ENCODE results near the gene EXOC3.

Gene EXOC3

DNA sequence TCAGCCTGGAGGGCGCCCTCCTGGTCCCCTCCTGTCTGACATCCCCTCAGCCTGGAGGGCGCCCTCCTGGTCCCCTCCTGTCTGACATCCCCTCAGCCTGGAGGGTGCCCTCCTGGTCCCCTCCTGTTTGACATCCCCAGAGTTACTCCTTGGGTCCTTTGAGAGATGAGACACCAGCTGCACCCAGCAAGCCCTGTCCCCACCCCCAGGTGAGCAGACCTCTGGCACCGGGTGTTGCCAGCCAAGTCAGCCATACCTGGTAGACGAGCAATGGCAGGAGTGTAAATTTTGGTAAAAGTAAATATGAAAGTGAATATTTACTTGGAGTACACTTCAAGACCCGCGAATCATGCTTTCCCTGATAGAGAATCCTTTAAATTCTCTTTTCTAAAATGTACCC is 25.4 kb downstream of the EXOC3 start:
- no peak overlapping the region for H3K4me3 Mint-ChIP-seq
- H3K9me3 Mint-ChIP-seq = no peaks in the 10 kb centered on the region
- TF ChIP-seq, protein P1, sequence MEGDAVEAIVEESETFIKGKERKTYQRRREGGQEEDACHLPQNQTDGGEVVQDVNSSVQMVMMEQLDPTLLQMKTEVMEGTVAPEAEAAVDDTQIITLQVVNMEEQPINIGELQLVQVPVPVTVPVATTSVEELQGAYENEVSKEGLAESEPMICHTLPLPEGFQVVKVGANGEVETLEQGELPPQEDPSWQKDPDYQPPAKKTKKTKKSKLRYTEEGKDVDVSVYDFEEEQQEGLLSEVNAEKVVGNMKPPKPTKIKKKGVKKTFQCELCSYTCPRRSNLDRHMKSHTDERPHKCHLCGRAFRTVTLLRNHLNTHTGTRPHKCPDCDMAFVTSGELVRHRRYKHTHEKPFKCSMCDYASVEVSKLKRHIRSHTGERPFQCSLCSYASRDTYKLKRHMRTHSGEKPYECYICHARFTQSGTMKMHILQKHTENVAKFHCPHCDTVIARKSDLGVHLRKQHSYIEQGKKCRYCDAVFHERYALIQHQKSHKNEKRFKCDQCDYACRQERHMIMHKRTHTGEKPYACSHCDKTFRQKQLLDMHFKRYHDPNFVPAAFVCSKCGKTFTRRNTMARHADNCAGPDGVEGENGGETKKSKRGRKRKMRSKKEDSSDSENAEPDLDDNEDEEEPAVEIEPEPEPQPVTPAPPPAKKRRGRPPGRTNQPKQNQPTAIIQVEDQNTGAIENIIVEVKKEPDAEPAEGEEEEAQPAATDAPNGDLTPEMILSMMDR (IDR thresholded peaks at IDR 0.05; ENCODE audit: unreplicated experiment in 3 of 3) = no peak
- H3K27me3 Mint-ChIP-seq (ENCODE audit: low read depth) = no peaks in the 10 kb centered on the region
- H3K27ac Mint-ChIP-seq = no peak overlapping the region
- H3K4me1 Mint-ChIP-seq = peaks cover 7% of the 10 kb centered on the region
- peaks cover 13% of the 10 kb centered on the region for H3K36me3 Mint-ChIP-seq (ENCODE audit: low read depth)

DNA sequence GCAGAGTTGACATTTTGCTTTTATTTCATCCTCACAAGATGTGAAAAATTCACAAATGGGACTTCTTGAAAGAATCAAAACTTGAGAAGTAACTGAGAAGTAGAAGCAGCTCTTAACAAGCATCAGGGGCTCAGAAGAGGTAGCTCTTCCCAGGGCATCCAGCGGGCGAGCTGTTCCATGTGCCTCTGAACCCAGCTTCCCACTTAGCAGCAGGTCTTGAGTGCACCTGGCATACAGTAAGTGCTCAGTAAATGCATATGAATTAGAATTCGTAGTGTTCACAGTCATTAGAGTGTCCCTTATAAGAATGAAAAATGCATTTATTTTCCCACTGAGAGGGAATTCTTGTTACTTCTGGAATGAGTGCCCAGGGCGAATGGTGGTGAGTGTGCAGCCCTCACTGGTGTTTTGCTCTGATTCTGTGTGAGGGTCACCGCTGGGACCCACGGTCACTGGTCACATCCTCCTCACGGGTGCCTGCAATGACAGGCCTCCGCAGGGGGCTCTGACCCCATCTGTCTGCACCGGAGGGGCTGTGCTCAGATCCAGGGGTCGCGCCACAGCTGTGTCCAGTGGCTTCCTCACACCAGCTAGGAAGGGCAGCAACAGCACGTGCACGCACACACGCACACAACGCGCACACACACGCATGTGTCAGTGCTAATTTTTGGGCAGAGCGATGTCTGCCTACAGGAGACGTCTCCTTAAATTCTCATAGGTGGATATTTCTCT is 26.9 kb downstream of the EXOC3 start:
- TF ChIP-seq, protein P1 (IDR thresholded peaks at IDR 0.05; ENCODE audit: unreplicated experiment in 3 of 3) = no peak
- Mint-ChIP-seq H3K9me3 (no peaks in the 10 kb centered on the region), H3K4me1 (peaks cover 7% of the 10 kb centered on the region), H3K27ac (no peak overlapping the region), H3K4me3 (peak overlapping the region; percentile 19 to 60 (median 57)), H3K36me3 (ENCODE audit: low read depth) (peaks cover 4% of the 10 kb centered on the region), H3K27me3 (ENCODE audit: low read depth) (peaks cover 11% of the 10 kb centered on the region)

DNA sequence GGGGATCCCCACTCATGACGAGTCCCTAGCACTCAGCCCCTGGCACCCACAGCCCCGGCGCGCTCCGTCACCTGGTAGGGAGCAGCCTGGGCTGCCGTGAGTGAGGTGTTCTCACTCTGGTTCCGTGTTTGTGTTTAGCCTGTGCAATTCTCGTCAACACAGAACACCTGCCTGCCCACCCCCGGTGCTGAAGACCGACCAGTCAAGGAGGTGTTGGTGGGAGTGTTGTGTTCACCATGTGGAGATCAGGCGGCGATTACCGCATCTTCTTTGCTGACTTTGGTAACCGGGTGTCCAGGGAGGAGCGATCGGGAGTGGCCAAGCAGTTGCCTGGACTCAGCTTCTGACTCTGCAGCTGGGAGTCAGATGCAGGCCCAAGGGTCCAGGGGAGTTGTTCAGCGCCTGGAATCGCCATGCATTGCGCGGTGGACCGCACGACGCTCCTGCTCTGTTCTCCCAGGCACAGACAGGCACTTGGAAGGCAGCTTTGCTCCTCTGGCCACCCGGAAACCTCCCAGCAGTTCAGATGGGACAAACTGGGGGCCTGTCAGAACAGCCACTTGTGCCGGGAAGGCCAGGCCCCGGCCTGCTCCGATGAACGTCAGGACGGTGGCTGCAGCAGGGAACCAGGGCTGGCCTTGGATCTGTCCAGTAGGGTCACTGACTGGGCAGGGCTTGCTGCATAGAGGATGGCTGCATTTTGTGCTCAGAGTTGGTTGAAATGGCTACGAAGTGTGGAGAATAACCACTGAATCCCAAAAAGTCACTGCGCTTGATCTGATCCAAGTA is 28.2 kb downstream of the EXOC3 start:
- peak overlapping the region; percentile 70 to 82 (median 76) for H3K4me3 Mint-ChIP-seq
- TF ChIP-seq, protein P1 (IDR thresholded peaks at IDR 0.05; ENCODE audit: unreplicated experiment in 3 of 3) = no peak
- H3K27me3 Mint-ChIP-seq (ENCODE audit: low read depth) = peaks cover 22% of the 10 kb centered on the region
- peak overlapping the region; percentile 39 to 54 (median 40) for H3K27ac Mint-ChIP-seq
- H3K4me1 Mint-ChIP-seq = peaks cover 7% of the 10 kb centered on the region
- no peaks in the 10 kb centered on the region for H3K9me3 Mint-ChIP-seq
- H3K36me3 Mint-ChIP-seq (ENCODE audit: low read depth) = peaks cover 4% of the 10 kb centered on the region

DNA sequence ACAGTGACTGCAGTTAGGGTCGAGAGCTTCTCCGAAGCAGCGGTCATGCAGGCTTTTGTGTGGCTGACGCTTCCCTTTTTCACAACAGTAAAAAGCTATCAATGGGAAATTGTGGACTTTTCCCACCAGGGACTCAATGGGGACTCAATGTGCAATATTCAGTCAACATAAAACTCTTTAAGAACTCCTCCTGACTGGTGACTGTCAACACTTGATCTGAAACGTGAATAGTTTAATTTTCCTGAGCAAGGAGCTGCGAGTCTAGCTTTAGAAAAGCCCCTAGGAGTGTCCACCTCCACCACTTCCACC is 28.7 kb downstream of the EXOC3 start:
- TF ChIP-seq, protein P1 (IDR thresholded peaks at IDR 0.05; ENCODE audit: unreplicated experiment in 3 of 3) = no peak
- Mint-ChIP-seq H3K27me3 (ENCODE audit: low read depth) (peaks cover 27% of the 10 kb centered on the region), H3K36me3 (ENCODE audit: low read depth) (no peaks in the 10 kb centered on the region), H3K4me1 (peaks cover 7% of the 10 kb centered on the region), H3K9me3 (no peaks in the 10 kb centered on the region), H3K4me3 (peak overlapping the region; percentile 70 to 82 (median 76)), H3K27ac (peak overlapping the region; percentile 39 to 54 (median 40))

DNA sequence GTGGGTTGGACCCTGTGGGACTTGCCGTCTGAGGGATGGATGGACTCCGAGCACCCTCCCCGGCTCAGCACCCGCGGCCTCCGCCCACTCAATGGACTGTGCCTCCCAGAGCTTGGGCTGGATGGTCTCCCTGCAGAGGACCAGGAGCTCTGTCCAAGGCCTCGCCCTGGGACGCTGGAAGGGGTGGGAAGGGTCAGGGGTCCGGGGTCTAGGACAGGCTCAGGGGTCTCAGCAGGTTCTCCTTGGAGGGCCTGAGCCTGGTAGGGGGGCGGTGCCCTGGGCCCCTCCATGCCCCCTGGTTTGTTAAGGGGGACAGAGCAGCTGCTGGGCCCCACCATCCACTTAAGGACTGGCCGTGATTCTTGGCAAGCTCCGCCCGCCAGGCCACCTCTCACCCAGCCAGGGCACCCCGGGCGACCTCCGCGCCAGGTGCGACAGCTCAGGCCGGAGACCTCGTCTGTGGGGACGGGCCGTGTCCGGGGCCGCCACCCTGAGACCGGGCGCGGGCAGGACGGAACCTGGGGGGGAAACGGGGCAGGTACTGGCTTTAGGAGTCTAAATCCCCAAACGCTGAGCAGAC is 29.2 kb downstream of the EXOC3 start:
- H3K9me3 Mint-ChIP-seq = no peaks in the 10 kb centered on the region
- TF ChIP-seq, protein P1 (IDR thresholded peaks at IDR 0.05; ENCODE audit: unreplicated experiment in 3 of 3) = no peak
- H3K4me3 Mint-ChIP-seq = peak overlapping the region; percentile 70 to 82 (median 76)
- H3K27me3 Mint-ChIP-seq (ENCODE audit: low read depth) = peaks cover 32% of the 10 kb centered on the region
- no peaks in the 10 kb centered on the region for H3K36me3 Mint-ChIP-seq (ENCODE audit: low read depth)
- H3K4me1 Mint-ChIP-seq = peaks cover 7% of the 10 kb centered on the region
- peak overlapping the region; percentile 39 to 54 (median 40) for H3K27ac Mint-ChIP-seq

Data from nephron (organoid).